Measurements from ENCODE around the gene CDYL.

- TF ChIP-seq MAX (IDR thresholded peaks at IDR 0.05) (no peak), REST (IDR thresholded peaks at IDR 0.05; ENCODE audit: low read depth) (no peak), EP300 (IDR thresholded peaks at IDR 0.05; ENCODE audit: borderline replicate concordance) (no peak), RAD21 (IDR thresholded peaks at IDR 0.05; ENCODE audit: low read depth) (no peak)
Observed at GRCh38 chr6:4930025-4930691, 154.0 kb downstream of the CDYL start.

Measured in Ishikawa (cell line).